ENCODE data around the gene GAS2L3.
"Not testable (repeated sequence)": the region's sequence is repeated elsewhere in the genome, so short reads cannot be mapped to it uniquely, and the experiment has no call there.

GAS2L3 gene

GRCh38 chr12:100591979-100592378 lies 18.5 kb downstream of the GAS2L3 start:
- POLR2A ChIA-PET = no interaction called here
- TF ChIP-seq CTCF (IDR thresholded peaks at IDR 0.05; ENCODE audit: control extremely low read depth, extremely low read depth, low read depth, missing control alignments) = no peak
- no peak for DNase-seq (ENCODE audit: extremely low spot score)
- CTCF ChIA-PET = interaction anchor here (0.9 kb wide), 1 partner anchor 17 kb away, joined by 3 read pairs; no protein-coding TSS in a partner anchor

- ChIA-PET CTCF (interaction anchor here (0.9 to 2.1 kb wide), 5 partner anchors 16 to 188 kb away, joined by 3 to 10 read pairs (median 4); no protein-coding TSS in a partner anchor), POLR2A (no interaction called here)
- no peak for TF ChIP-seq CTCF (IDR thresholded peaks at IDR 0.05; ENCODE audit: control extremely low read depth, extremely low read depth, low read depth, missing control alignments)
- DNase-seq (ENCODE audit: extremely low spot score) = no peak
Measured at GRCh38 chr12:100593490-100593889, 20.0 kb downstream of the GAS2L3 start.

GRCh38 chr12:100601626-100602025 lies 28.1 kb downstream of the GAS2L3 start:
- ChIA-PET POLR2A (no interaction called here), CTCF (no interaction called here)
- TF ChIP-seq CTCF (IDR thresholded peaks at IDR 0.05; ENCODE audit: control extremely low read depth, extremely low read depth, low read depth, missing control alignments) = no peak
- no peak for DNase-seq (ENCODE audit: extremely low spot score)

DNA sequence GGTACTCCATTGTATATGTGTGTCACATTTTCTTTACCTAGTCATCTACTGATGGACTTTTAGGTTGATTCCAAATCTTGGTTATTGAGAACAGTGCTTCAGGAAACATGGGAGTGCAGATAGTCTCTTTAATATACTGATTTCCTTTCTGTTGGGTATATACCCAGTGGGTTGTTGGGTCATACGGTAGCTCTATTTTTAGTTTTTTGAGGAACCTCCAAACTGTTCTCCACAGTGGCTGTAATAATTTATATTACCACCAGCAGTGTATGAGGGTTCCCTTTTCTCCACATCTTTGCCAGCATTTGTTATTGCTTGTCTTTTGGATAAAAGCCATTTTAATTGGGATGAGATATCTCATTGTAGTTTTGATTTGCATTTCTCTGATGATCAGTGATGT lies 29.5 kb downstream of the GAS2L3 start:
- DNase-seq (ENCODE audit: extremely low spot score); POLR2A ChIA-PET: not testable (repeated sequence)
- CTCF ChIA-PET = interaction anchor here (1.4 kb wide), 1 partner anchor 13 kb away, joined by 3 read pairs; no protein-coding TSS in a partner anchor

DNA sequence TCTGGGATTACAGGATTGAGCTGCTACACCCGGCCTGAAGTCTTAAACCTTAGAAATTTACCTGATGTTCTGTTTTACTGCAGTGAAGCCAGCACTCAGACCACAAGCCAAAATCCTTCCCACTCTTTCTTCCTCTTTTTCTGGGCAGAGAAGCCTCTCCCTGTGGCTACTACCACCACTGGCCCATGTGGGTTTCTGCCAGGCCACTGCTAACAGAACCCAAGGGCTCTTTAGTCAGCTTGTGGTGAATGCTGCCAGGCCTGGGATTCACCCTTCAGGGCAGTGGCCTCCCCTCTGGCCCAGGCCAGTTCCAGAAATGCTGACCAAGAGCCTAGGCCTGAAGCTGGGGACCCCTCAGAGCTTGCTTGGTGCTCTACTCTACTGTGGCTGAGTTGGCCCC lies 35.3 kb downstream of the GAS2L3 start:
- no peak for DNase-seq (ENCODE audit: extremely low spot score)
- TF ChIP-seq CTCF (IDR thresholded peaks at IDR 0.05; ENCODE audit: control extremely low read depth, extremely low read depth, low read depth, missing control alignments) = no peak
- ChIA-PET POLR2A (no interaction called here), CTCF (interaction anchor here (1.0 to 1.4 kb wide), 6 partner anchors 9 to 205 kb away, joined by 3 to 5 read pairs (median 4); no protein-coding TSS in a partner anchor)

- DNase-seq (ENCODE audit: extremely low spot score) = no peak
- ChIA-PET POLR2A (no interaction called here), CTCF (no interaction called here)
- TF ChIP-seq CTCF (IDR thresholded peaks at IDR 0.05; ENCODE audit: control extremely low read depth, extremely low read depth, low read depth, missing control alignments) = no peak
Measured at GRCh38 chr12:100610666-100611430, 37.4 kb downstream of the GAS2L3 start.

DNA sequence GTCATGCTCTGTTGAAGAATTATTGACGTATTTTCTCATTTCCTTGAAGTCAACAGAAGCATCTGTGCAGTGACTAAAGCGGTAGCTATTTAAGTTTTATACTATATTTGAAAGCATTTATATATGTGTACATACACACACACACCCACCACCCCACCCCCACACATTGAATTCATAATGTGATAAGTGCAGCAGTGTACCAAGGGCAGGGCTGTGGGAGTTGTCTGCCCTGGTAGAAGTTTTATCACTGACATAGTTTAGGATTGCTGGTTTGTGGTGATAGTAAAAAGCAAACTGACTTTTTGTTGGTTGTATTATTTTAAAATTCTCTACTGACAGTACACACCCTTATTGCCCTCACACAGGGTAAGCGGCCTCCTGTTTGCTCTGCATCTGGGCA lies 39.1 kb downstream of the GAS2L3 start:
- DNase-seq (ENCODE audit: extremely low spot score) = no peak
- ChIA-PET POLR2A (no interaction called here), CTCF (interaction anchor here (1.4 kb wide), 1 partner anchor 19 kb away, joined by 3 read pairs; no protein-coding TSS in a partner anchor)
- TF ChIP-seq CTCF (IDR thresholded peaks at IDR 0.05; ENCODE audit: control extremely low read depth, extremely low read depth, low read depth, missing control alignments) = no peak
